A549 (cell line): ENCODE measurements around the gene C11orf98. TPM values are rescaled to one million over a fixed set of nuclear protein-coding genes. Genes with fewer than 3 reads are reported as not detected.
A peak's percentile ranks its signal among the peaks of the same experiment; 100 is the strongest.

Experiments used
- ATAC-seq, 2 experiments: fragments of 200-7000 bp in 1 of 2; fragments of >200 bp in 1 of 2; cut with Nextera tagmentation in 1 of 2; cut with Tn5 transposase in 1 of 2; 3 replicates each; pipeline versions ENCODE4 v1.8.0 to v1.9.1; 2018 to 2020; ENCODE audit warnings: mild to moderate bottlenecking in 1 of 2, moderate library complexity in 1 of 2
- CTCF ChIA-PET: fragments of 300-600 bp; sonication (Branson Sonifier 250); formaldehyde crosslinking; extraction: SDS; loops from one replicate; lab custom pipeline; 2021; ENCODE audit warnings: antibody characterized with exemption, inconsistent platforms; lab: Yijun Ruan, JAX
- POLR2A ChIA-PET: fragments of 350-600 bp; formaldehyde crosslinking; extraction: SDS; loops from one replicate; lab custom pipeline; 2021; ENCODE audit warnings: antibody characterized with exemption, inconsistent platforms; lab: Yijun Ruan, JAX
- DNase-seq, 2 experiments: peaks; one replicate each; pipeline versions ENCODE4 v3.0.0 to v3.0.0-alpha.2; 2011 to 2016; ENCODE audit warnings: low read depth in 1 of 2, low spot score in 1 of 2
- FAIRE-seq: peaks from 2 replicates; lab custom pipeline; 2011; peaks lifted over from hg19 to GRCh38; lab: Jason Lieb, UNC
- H3K27ac ChIP-seq, 2 experiments: fragments of >200 bp; sonication (Bioruptor Twin); formaldehyde crosslinking; 3 replicates each; pipeline ENCODE4 v1.5.1; 2016 to 2017
- H3K4me1 ChIP-seq: fragments of >200 bp; sonication (Bioruptor Twin); formaldehyde crosslinking; 3 replicates; pipeline ENCODE4 v1.6.1; 2016
- H3K4me2 ChIP-seq: fragments of >200 bp; sonication (Bioruptor Twin); formaldehyde crosslinking; 3 replicates; pipeline ENCODE4 v1.6.1; 2016
- H3K4me3 ChIP-seq: fragments of >200 bp; sonication (Bioruptor Twin); formaldehyde crosslinking; 3 replicates; pipeline ENCODE4 v1.5.1; 2016
- H3K9me3 ChIP-seq: fragments of >200 bp; sonication (Bioruptor Twin); formaldehyde crosslinking; 3 replicates; pipeline ENCODE4 v1.6.1; 2016
- BHLHE40 ChIP-seq: IDR thresholded peaks from 2 replicates; pipeline ENCODE4 v1.6.1; 2012; ENCODE audit warnings: low read depth, low read length, inconsistent platforms
- CHD2 ChIP-seq: fragments of 150-350 bp; IDR thresholded peaks from 2 replicates; pipeline ENCODE4 v1.6.1; 2014; ENCODE audit warnings: low read length; ENCODE audit not compliant: partially characterized antibody
- CHD4 ChIP-seq: fragments of 200-600 bp; sonication (generic); IDR thresholded peaks from 2 replicates; pipeline ENCODE4 v1.6.1; 2016; ENCODE audit warnings: antibody characterized with exemption, mild to moderate bottlenecking, borderline replicate concordance
- CTCF ChIP-seq: fragments of >200 bp; sonication (Bioruptor Twin); formaldehyde crosslinking; IDR thresholded peaks from 3 replicates; pipeline ENCODE4 v1.5.1; 2016
- E2F6 ChIP-seq: IDR thresholded peaks from 2 replicates; pipeline ENCODE4 v1.6.1; 2012; ENCODE audit warnings: low read depth, borderline replicate concordance
- ELK1 ChIP-seq: fragments of 150-350 bp; IDR thresholded peaks from 2 replicates; pipeline ENCODE4 v1.6.1; 2014; ENCODE audit warnings: low read depth, mild to moderate bottlenecking, low read length
- ESRRA ChIP-seq: fragments of 150-350 bp; IDR thresholded peaks from 2 replicates; pipeline ENCODE4 v1.6.1; 2014; ENCODE audit warnings: mild to moderate bottlenecking, low read length, borderline replicate concordance
- HEYL ChIP-seq: fragments of 250-450 bp; sonication (Bioruptor Pico); IDR thresholded peaks from 2 replicates; pipeline ENCODE4 v1.8.0; 2021; ENCODE audit warnings: mild to moderate bottlenecking, moderate library complexity
- HOXA7 ChIP-seq: fragments of 250-450 bp; sonication (Bioruptor Pico); IDR thresholded peaks from 2 replicates; pipeline ENCODE4 v1.5.0; 2020; ENCODE audit warnings: mild to moderate bottlenecking, moderate library complexity
- HOXB13 ChIP-seq: fragments of 250-450 bp; sonication (Bioruptor Pico); IDR thresholded peaks from 2 replicates; pipeline ENCODE4 v1.5.0; 2020; ENCODE audit warnings: low read depth, mild to moderate bottlenecking, moderate library complexity
- HOXB5 ChIP-seq: fragments of 250-450 bp; sonication (Bioruptor Pico); IDR thresholded peaks from 2 replicates; pipeline ENCODE4 v1.5.0; 2020; ENCODE audit warnings: mild to moderate bottlenecking, moderate library complexity
- MAFK ChIP-seq: fragments of 450-650 bp; IDR thresholded peaks from 2 replicates; pipeline ENCODE4 v1.6.1; 2014; ENCODE audit not compliant: partially characterized antibody
- MAZ ChIP-seq: fragments of 150-350 bp; IDR thresholded peaks from 2 replicates; pipeline ENCODE4 v1.6.1; 2014; ENCODE audit warnings: antibody characterized with exemption, low read depth, low read length, borderline replicate concordance
- MYC ChIP-seq: IDR thresholded peaks from 2 replicates; pipeline ENCODE4 v1.6.1; 2012; ENCODE audit warnings: mild to moderate bottlenecking, inconsistent platforms, low read length, improper control_type of control experiment, borderline replicate concordance
- NFE2L2 ChIP-seq: fragments of 150-350 bp; conservative IDR thresholded peaks from 2 replicates; pipeline ENCODE4 v1.6.1; 2014; ENCODE audit warnings: low read length
- NPAS2 ChIP-seq: fragments of 250-450 bp; sonication (Bioruptor Pico); IDR thresholded peaks from 2 replicates; pipeline ENCODE4 v1.8.0; 2022; ENCODE audit warnings: mild to moderate bottlenecking, moderate library complexity, borderline replicate concordance
- PHF8 ChIP-seq: fragments of 200-600 bp; sonication (generic); IDR thresholded peaks from 2 replicates; pipeline ENCODE4 v1.6.1; 2016; ENCODE audit warnings: low read depth, mild to moderate bottlenecking, antibody characterized with exemption, moderate library complexity, borderline replicate concordance
- POLR2A ChIP-seq: IDR thresholded peaks from 2 replicates; pipeline ENCODE4 v1.6.1; 2012; ENCODE audit warnings: mild to moderate bottlenecking, low read length
- POLR2AphosphoS2 ChIP-seq: conservative IDR thresholded peaks from 2 replicates; pipeline ENCODE4 v1.6.1; 2012; ENCODE audit warnings: low read length, improper control_type of control experiment, inconsistent platforms
- RAD21 ChIP-seq, 2 experiments: fragments of >200 bp in 1 of 2; sonication (Bioruptor Twin) in 1 of 2; formaldehyde crosslinking in 1 of 2; IDR thresholded peaks in 1 of 2; conservative IDR thresholded peaks in 1 of 2; 2 replicates in 1 of 2; 3 replicates in 1 of 2; pipeline ENCODE4 v1.6.1; 2012 to 2018; ENCODE audit warnings: inconsistent platforms in 1 of 2
- RFX5 ChIP-seq: fragments of 450-650 bp; IDR thresholded peaks from 2 replicates; pipeline ENCODE4 v1.7.1; 2014; ENCODE audit warnings: antibody characterized with exemption, mild to moderate bottlenecking, moderate library complexity
- SREBF2 ChIP-seq: fragments of 450-650 bp; IDR thresholded peaks from 2 replicates; pipeline ENCODE4 v1.6.1; 2014; ENCODE audit warnings: mild to moderate bottlenecking, moderate library complexity
- TFCP2L1 ChIP-seq: fragments of 250-450 bp; sonication (Bioruptor Pico); IDR thresholded peaks from 2 replicates; pipeline ENCODE4 v1.5.0; 2021; ENCODE audit warnings: mild to moderate bottlenecking
- USF2 ChIP-seq: fragments of 450-650 bp; IDR thresholded peaks from 2 replicates; pipeline ENCODE4 v1.6.1; 2014; ENCODE audit warnings: antibody characterized with exemption
- ZC3H11A ChIP-seq: fragments of 450-650 bp; IDR thresholded peaks from 2 replicates; pipeline ENCODE4 v1.6.1; 2014; ENCODE audit warnings: antibody characterized with exemption, mild to moderate bottlenecking
- ZSCAN20 ChIP-seq: fragments of 250-450 bp; sonication (Bioruptor Pico); IDR thresholded peaks from 2 replicates; pipeline ENCODE4 v1.8.0; 2022; ENCODE audit warnings: mild to moderate bottlenecking, moderate library complexity
- WGBS: methylation state at CpG from one replicate; pipeline ENCODE4 v1.1.6; 2017; ENCODE audit errors: missing lambda C conversion rate; 5-methylcytosine and 5-hydroxymethylcytosine counted together
- polyA plus RNA-seq, 4 experiments: library from polyadenylated mRNA; depleted of rRNA in 3 of 4; stranded (reverse); fragments of >200 nt; fragmentation: RNase III in 1 of 4; extraction: RNeasy Plus Mini Kit Qiagen cat#74134 plus additional on column Dnase treatment in 1 of 4; gene quantifications; 2 replicates in 3 of 4; 3 replicates in 1 of 4; pipeline ENCODE4 v1.2.3, GENCODE V29; 2011 to 2017

Gene C11orf98
- polyA plus RNA-seq, 2 of the 4 experiments (the other 2 are of a cell fraction), result 91.7 to 140 TPM

- POLR2A ChIA-PET, result interaction anchor here (3.5 to 3.6 kb wide), 2 partner anchors 15 to 41 kb away, joined by 15 to 28 read pairs; partner anchors contain the start of genes HNRNPUL2, TTC9C and ZBTB3
- CTCF ChIA-PET, result interaction anchor here (1.0 to 3.0 kb wide), 3 partner anchors 10 to 73 kb away, joined by 3 to 11 read pairs (median 8); no protein-coding TSS in a partner anchor
- WGBS, result 61% methylated on average over 3 of the region's 3 CpGs
- H3K4me3 ChIP-seq, result no peak overlapping the region
- no peak for FAIRE-seq
- peak overlapping the region; percentile 67 for H3K4me2 ChIP-seq
- peak overlapping the region; percentile 56 to 80 for H3K27ac ChIP-seq
- TF ChIP-seq SREBF2, result no peak
- no peak for TF ChIP-seq MAFK
- TF ChIP-seq CHD2, result no peak
- TF ChIP-seq ZSCAN20 (CRISPR knock-in tag), result no peak
- TF ChIP-seq POLR2AphosphoS2, result no peak
- TF ChIP-seq BHLHE40, result no peak
- TF ChIP-seq HOXA7 (CRISPR knock-in tag), result no peak
- no peak for TF ChIP-seq HOXB5 (CRISPR knock-in tag)
- TF ChIP-seq NPAS2 (CRISPR knock-in tag), result no peak
- no peak for TF ChIP-seq ELK1
- TF ChIP-seq RFX5, result no peak
- TF ChIP-seq CTCF, result no peak
- TF ChIP-seq CHD4, result no peak
- TF ChIP-seq ESRRA, result no peak
- H3K9me3 ChIP-seq, result no peaks in the 10 kb centered on the region
- H3K4me1 ChIP-seq, result peaks cover 49% of the 10 kb centered on the region
- no peak for DNase-seq
- no peak for ATAC-seq
These were observed 47.9 kb upstream of the C11orf98 start for GRCh38 chr11:62712861-62713260.

- WGBS, result 90% methylated on average over 6 of the region's 6 CpGs
- ChIA-PET POLR2A (interaction anchor here (3.5 to 3.6 kb wide), 2 partner anchors 15 to 41 kb away, joined by 15 to 28 read pairs; partner anchors contain the start of genes HNRNPUL2, TTC9C and ZBTB3), CTCF (interaction anchor here (1.0 to 1.6 kb wide), 3 partner anchors 11 to 74 kb away, joined by 3 to 8 read pairs (median 3); partner anchors contain the start of gene HNRNPUL2)
- no peak for FAIRE-seq
- Histone ChIP-seq H3K4me2 (peak overlapping the region; percentile 67), H3K9me3 (no peaks in the 10 kb centered on the region)
- DNase-seq, result no peak
- TF ChIP-seq NFE2L2 (no peak), ELK1 (no peak), PHF8 (no peak), RAD21 (conservative IDR thresholded peaks at IDR 0.05 in 1 of 2, IDR thresholded peaks at IDR 0.05 in 1 of 2) (no peak), HOXB13 (no peak), POLR2AphosphoS2 (no peak), HEYL (CRISPR knock-in tag) (no peak), ZC3H11A (no peak), MYC (no peak), ESRRA (no peak), E2F6 (no peak), CHD4 (no peak), CTCF (no peak), TFCP2L1 (CRISPR knock-in tag) (no peak), MAZ (no peak), USF2 (no peak), POLR2A (no peak)
- TF ChIP-seq, all 56 proteins: peak for 0
- H3K4me3 ChIP-seq, result no peak overlapping the region
- ATAC-seq, result no peak
- peak overlapping the region; percentile 6 to 80; a peak in 3 of 6 replicates for H3K27ac ChIP-seq
- H3K4me1 ChIP-seq, result peaks cover 49% of the 10 kb centered on the region
These were observed 47.3 kb upstream of the C11orf98 start for GRCh38 chr11:62712276-62712812.
